ENCODE data around the gene SMCO3.

GRCh38 chr12:14826491-14826890 lies 12.5 kb upstream of the SMCO3 start:
- TF ChIP-seq CTCF (conservative IDR thresholded peaks at IDR 0.05; ENCODE audit: low read depth, low read length) (no peak), EZH2 (IDR thresholded peaks at IDR 0.05; ENCODE audit: low read length, unreplicated experiment) (no peak)
